Measurements from ENCODE around the gene NCR1.
"Not testable (repeated sequence)": the region's sequence is repeated elsewhere in the genome, so short reads cannot be mapped to it uniquely, and the experiment has no call there.

NCR1 gene

GRCh38 chr19:54905803-54906511, at the start of gene NCR1:
TSS of gene NCR1 (plus strand) at chr19:54906148. CDS start at chr19:54906188, 40 bp downstream.
- no peak for DNase-seq (ENCODE audit: low spot score)

- not testable (repeated sequence) for DNase-seq (ENCODE audit: low spot score)
Measured at GRCh38 chr19:54858476-54858875, 47.5 kb upstream of the NCR1 start.

GRCh38 chr19:54859421-54859820, 46.5 kb upstream of the NCR1 start:
- DNase-seq (ENCODE audit: low spot score): not testable (repeated sequence)

GRCh38 chr19:54863459-54863858, 42.5 kb upstream of the NCR1 start:
- DNase-seq (ENCODE audit: low spot score): not testable (repeated sequence)

- no peak for DNase-seq (ENCODE audit: low spot score)
Measured at GRCh38 chr19:54871696-54872095, 34.3 kb upstream of the NCR1 start.

GRCh38 chr19:54873990-54874389, 32.0 kb upstream of the NCR1 start, which contains the start of gene FCAR:
TSS of gene FCAR (plus strand) at chr19:54874235. CDS start at chr19:54874290, 55 bp downstream.
- no peak for DNase-seq (ENCODE audit: low spot score)

GRCh38 chr19:54875506-54875905, 30.4 kb upstream of the NCR1 start:
- no peak for DNase-seq (ENCODE audit: low spot score)

- DNase-seq (ENCODE audit: low spot score): no peak
Measured at GRCh38 chr19:54877471-54877870, 28.5 kb upstream of the NCR1 start.

- DNase-seq (ENCODE audit: low spot score): no peak
Measured at GRCh38 chr19:54881884-54882283, 24.1 kb upstream of the NCR1 start.

- DNase-seq (ENCODE audit: low spot score): no peak
Measured at GRCh38 chr19:54882758-54883157, 23.2 kb upstream of the NCR1 start.

GRCh38 chr19:54883228-54883627, 22.7 kb upstream of the NCR1 start:
- DNase-seq (ENCODE audit: low spot score): no peak

- no peak for DNase-seq (ENCODE audit: low spot score)
Measured at GRCh38 chr19:54888239-54888638, 17.7 kb upstream of the NCR1 start.

GRCh38 chr19:54889566-54889965, 16.4 kb upstream of the NCR1 start:
- no peak for DNase-seq (ENCODE audit: low spot score)

GRCh38 chr19:54893406-54893805, 12.5 kb upstream of the NCR1 start:
- no peak for DNase-seq (ENCODE audit: low spot score)

GRCh38 chr19:54894106-54894505, 11.8 kb upstream of the NCR1 start:
- DNase-seq (ENCODE audit: low spot score): not testable (repeated sequence)

- no peak for DNase-seq (ENCODE audit: low spot score)
Measured at GRCh38 chr19:54896036-54896435, 9.9 kb upstream of the NCR1 start.

GRCh38 chr19:54898685-54899084, 7.3 kb upstream of the NCR1 start:
- DNase-seq (ENCODE audit: low spot score): not testable (repeated sequence)

GRCh38 chr19:54899646-54900045, 6.3 kb upstream of the NCR1 start:
- DNase-seq (ENCODE audit: low spot score): not testable (repeated sequence)

- DNase-seq (ENCODE audit: low spot score): not testable (repeated sequence)
Measured at GRCh38 chr19:54901153-54901552, 4.8 kb upstream of the NCR1 start.

GRCh38 chr19:54902061-54902460, 3.9 kb upstream of the NCR1 start:
- DNase-seq (ENCODE audit: low spot score): no peak

- no peak for DNase-seq (ENCODE audit: low spot score)
Measured at GRCh38 chr19:54903303-54903702, 2.6 kb upstream of the NCR1 start.

- DNase-seq (ENCODE audit: low spot score): not testable (repeated sequence)
Measured at GRCh38 chr19:54904261-54904660, 1.7 kb upstream of the NCR1 start.

GRCh38 chr19:54905421-54905802, 536 bp upstream of the NCR1 start:
- no peak for DNase-seq (ENCODE audit: low spot score)

GRCh38 chr19:54906819-54907218, 871 bp downstream of the NCR1 start:
- no peak for DNase-seq (ENCODE audit: low spot score)

Data from HuH-7.5 (cell line).